ENCODE data around the gene OAS1.

OAS1 gene

DNA sequence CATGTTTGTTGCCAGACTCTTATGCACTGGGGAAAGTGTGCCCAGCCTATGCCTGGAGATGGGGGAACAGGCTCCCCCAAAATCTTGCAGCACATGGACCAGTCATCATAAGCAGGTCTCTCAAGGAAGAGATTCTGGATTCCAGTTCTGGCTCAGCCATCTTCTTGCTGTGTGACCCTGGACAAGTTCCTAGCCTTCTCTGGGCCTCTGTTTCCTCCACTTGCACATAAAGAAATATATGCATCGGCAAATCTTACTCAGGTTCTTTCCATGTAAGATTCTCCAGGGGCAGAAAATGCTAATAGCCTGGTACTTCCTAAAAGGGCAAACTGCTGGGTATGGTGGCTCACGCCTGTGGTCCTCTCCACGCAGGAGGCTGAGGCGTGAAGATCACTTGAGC is 38.8 kb downstream of the OAS1 start:
- Histone ChIP-seq H3K9me3 (ENCODE audit: control insufficient read depth, insufficient read depth, low read length) (no peaks in the 10 kb centered on the region), H3K4me2 (ENCODE audit: low read length) (no peak overlapping the region), H3K36me3 (ENCODE audit: control insufficient read depth, low read length) (no peaks in the 10 kb centered on the region), H4K20me1 (ENCODE audit: control insufficient read depth, insufficient read depth, low read depth, low read length) (no peaks in the 10 kb centered on the region), H3K79me2 (ENCODE audit: control insufficient read depth, low read length) (no peaks in the 10 kb centered on the region), H3K27ac (ENCODE audit: low read depth, low read length) (no peak overlapping the region), H3K9me2 (replicated peaks; ENCODE audit: control insufficient read depth, low read length) (no peaks in the 10 kb centered on the region), H3F3A (ENCODE audit: control insufficient read depth, insufficient read depth) (no peaks in the 10 kb centered on the region; the same call in 1 of the 2 replicates), H3K4me3 (ENCODE audit: low read length) (no peak overlapping the region), H3K27me3 (ENCODE audit: control insufficient read depth, low read length) (no peaks in the 10 kb centered on the region), H3K4me1 (ENCODE audit: control insufficient read depth, low read length) (peaks cover 4% of the 10 kb centered on the region)
- TF ChIP-seq, protein P1, sequence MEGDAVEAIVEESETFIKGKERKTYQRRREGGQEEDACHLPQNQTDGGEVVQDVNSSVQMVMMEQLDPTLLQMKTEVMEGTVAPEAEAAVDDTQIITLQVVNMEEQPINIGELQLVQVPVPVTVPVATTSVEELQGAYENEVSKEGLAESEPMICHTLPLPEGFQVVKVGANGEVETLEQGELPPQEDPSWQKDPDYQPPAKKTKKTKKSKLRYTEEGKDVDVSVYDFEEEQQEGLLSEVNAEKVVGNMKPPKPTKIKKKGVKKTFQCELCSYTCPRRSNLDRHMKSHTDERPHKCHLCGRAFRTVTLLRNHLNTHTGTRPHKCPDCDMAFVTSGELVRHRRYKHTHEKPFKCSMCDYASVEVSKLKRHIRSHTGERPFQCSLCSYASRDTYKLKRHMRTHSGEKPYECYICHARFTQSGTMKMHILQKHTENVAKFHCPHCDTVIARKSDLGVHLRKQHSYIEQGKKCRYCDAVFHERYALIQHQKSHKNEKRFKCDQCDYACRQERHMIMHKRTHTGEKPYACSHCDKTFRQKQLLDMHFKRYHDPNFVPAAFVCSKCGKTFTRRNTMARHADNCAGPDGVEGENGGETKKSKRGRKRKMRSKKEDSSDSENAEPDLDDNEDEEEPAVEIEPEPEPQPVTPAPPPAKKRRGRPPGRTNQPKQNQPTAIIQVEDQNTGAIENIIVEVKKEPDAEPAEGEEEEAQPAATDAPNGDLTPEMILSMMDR (IDR thresholded peaks at IDR 0.05; ENCODE audit: low read depth, low read length, poor library complexity, severe bottlenecking): no peak
- TF ChIP-seq EZH2phosphoT487 (IDR thresholded peaks at IDR 0.05; ENCODE audit: borderline replicate concordance, low read length): no peak

DNA sequence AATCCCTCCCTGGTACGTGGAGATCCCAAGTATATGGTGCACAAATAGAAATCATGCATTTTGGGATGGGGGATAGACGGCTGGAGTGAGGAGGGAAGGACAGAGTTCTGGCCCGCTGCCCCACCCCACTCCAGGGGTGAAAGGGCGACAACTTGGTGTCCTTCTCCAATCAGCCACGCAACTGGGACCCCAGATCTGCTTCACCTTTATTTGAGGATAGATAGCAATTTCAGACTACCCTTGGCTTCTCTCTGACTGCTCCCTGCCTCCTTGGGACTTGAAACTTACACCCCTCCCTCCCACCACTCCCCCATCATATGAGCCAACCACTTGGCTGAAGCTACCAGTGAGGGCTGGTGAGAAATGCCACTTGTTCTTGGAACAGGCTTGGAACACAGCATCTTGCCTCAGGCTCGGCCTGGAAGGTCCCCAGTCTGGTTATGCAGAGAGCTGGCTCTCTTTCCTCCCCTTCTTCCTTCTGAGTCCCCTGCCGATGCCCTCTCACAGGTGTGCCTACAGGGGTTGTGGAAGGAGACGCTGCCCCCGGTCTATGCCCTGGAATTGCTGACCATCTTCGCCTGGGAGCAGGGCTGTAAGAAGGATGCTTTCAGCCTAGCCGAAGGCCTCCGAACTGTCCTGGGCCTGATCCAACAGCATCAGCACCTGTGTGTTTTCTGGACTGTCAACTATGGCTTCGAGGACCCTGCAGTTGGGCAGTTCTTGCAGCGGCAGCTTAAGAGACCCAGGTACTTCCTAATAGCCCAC is 39.7 kb downstream of the OAS1 start:
- Histone ChIP-seq H3F3A (ENCODE audit: control insufficient read depth, insufficient read depth) (no peaks in the 10 kb centered on the region; the same call in 1 of the 2 replicates), H3K4me2 (ENCODE audit: low read length) (no peak overlapping the region), H4K20me1 (ENCODE audit: control insufficient read depth, insufficient read depth, low read depth, low read length) (no peaks in the 10 kb centered on the region), H3K27ac (ENCODE audit: low read depth, low read length) (no peak overlapping the region), H3K9me2 (replicated peaks; ENCODE audit: control insufficient read depth, low read length) (no peaks in the 10 kb centered on the region), H3K36me3 (ENCODE audit: control insufficient read depth, low read length) (no peaks in the 10 kb centered on the region), H3K79me2 (ENCODE audit: control insufficient read depth, low read length) (no peaks in the 10 kb centered on the region), H3K27me3 (ENCODE audit: control insufficient read depth, low read length) (no peaks in the 10 kb centered on the region), H3K4me1 (ENCODE audit: control insufficient read depth, low read length) (no peaks in the 10 kb centered on the region), H3K9me3 (ENCODE audit: control insufficient read depth, insufficient read depth, low read length) (no peaks in the 10 kb centered on the region), H3K4me3 (ENCODE audit: low read length) (no peak overlapping the region)
- TF ChIP-seq, protein P1 (IDR thresholded peaks at IDR 0.05; ENCODE audit: low read depth, low read length, poor library complexity, severe bottlenecking): no peak
- no peak for TF ChIP-seq EZH2phosphoT487 (IDR thresholded peaks at IDR 0.05; ENCODE audit: borderline replicate concordance, low read length)

DNA sequence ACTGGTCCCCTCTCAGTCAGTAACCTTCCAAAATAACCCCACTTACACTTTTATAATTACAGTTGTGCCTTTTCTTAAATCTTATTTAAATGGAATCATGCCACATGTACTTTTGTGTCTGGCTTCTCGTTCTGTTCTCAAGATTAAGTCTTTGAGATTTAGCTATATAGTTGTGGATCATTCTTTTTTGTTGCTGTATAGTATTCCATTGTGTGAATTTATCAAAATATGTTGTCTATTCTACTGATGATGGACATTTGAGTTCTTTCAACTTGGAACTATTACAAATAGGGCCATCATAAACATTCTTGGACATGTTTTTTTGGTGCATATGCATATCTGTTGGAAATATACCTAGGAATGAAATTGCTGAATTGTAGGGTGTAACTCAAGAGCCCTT is 40.6 kb downstream of the OAS1 start:
- Histone ChIP-seq H3K9me3 (ENCODE audit: control insufficient read depth, insufficient read depth, low read length) (no peaks in the 10 kb centered on the region), H3K4me3 (ENCODE audit: low read length) (no peak overlapping the region), H3F3A (ENCODE audit: control insufficient read depth, insufficient read depth) (peaks cover 2% of the 10 kb centered on the region; the same call in 1 of the 2 replicates), H3K36me3 (ENCODE audit: control insufficient read depth, low read length) (no peaks in the 10 kb centered on the region), H3K27me3 (ENCODE audit: control insufficient read depth, low read length) (no peaks in the 10 kb centered on the region), H3K27ac (ENCODE audit: low read depth, low read length) (no peak overlapping the region), H3K4me2 (ENCODE audit: low read length) (no peak overlapping the region), H3K79me2 (ENCODE audit: control insufficient read depth, low read length) (no peaks in the 10 kb centered on the region), H3K9me2 (replicated peaks; ENCODE audit: control insufficient read depth, low read length) (no peaks in the 10 kb centered on the region), H4K20me1 (ENCODE audit: control insufficient read depth, insufficient read depth, low read depth, low read length) (no peaks in the 10 kb centered on the region), H3K4me1 (ENCODE audit: control insufficient read depth, low read length) (peaks cover 2% of the 10 kb centered on the region)
- TF ChIP-seq, protein P1 (IDR thresholded peaks at IDR 0.05; ENCODE audit: low read depth, low read length, poor library complexity, severe bottlenecking): no peak
- no peak for TF ChIP-seq EZH2phosphoT487 (IDR thresholded peaks at IDR 0.05; ENCODE audit: borderline replicate concordance, low read length)

Data from DOHH2 (cell line).